HepG2 (cell line): ENCODE data around the gene CUL7. TPM values are rescaled to one million over a fixed set of nuclear protein-coding genes. Genes with fewer than 3 reads are reported as not detected.

Experiments
- ARID5B ChIP-seq: IDR thresholded peaks from 2 replicates; pipeline ENCODE4 v1.4.0; 2020; ENCODE audit warnings: mild to moderate bottlenecking, missing genetic modification reagents
- KAT8 ChIP-seq: IDR thresholded peaks from 2 replicates; pipeline ENCODE4 v1.6.1; 2016; ENCODE audit warnings: missing genetic modification reagents, missing compliant biosample characterization
- MAZ ChIP-seq, 2 experiments: sonication (generic) in 1 of 2; formaldehyde crosslinking in 1 of 2; IDR thresholded peaks; 2 replicates each; pipeline versions ENCODE4 v1.5.0 to v1.6.1; 2012 to 2020; ENCODE audit warnings: low read depth in 2 of 2, mild to moderate bottlenecking in 2 of 2, borderline replicate concordance in 1 of 2, improper control_type of control experiment in 1 of 2, low read length in 1 of 2, missing genetic modification reagents in 1 of 2, moderate library complexity in 1 of 2
- MXD3 ChIP-seq: IDR thresholded peaks from 2 replicates; pipeline ENCODE4 v1.6.1; 2016; ENCODE audit warnings: mild to moderate bottlenecking, missing biosample characterization, missing genetic modification reagents
- ONECUT2 ChIP-seq: sonication (generic); formaldehyde crosslinking; IDR thresholded peaks from 2 replicates; pipeline ENCODE4 v1.4.0; 2020; ENCODE audit warnings: missing genetic modification reagents
- PHF20 ChIP-seq: sonication (generic); formaldehyde crosslinking; IDR thresholded peaks from 2 replicates; pipeline ENCODE4 v1.5.0; 2020; ENCODE audit warnings: mild to moderate bottlenecking, missing genetic modification reagents
- POLR2AphosphoS2 ChIP-seq: IDR thresholded peaks from 2 replicates; pipeline ENCODE4 v1.6.1; 2011; ENCODE audit warnings: low read depth, low read length, improper control_type of control experiment
- PPARG ChIP-seq: conservative IDR thresholded peaks from 2 replicates; pipeline ENCODE4 v1.6.1; 2016; ENCODE audit warnings: missing biosample characterization, missing genetic modification reagents
- REL ChIP-seq: sonication (generic); formaldehyde crosslinking; conservative IDR thresholded peaks from 2 replicates; pipeline ENCODE4 v1.8.0; 2022; ENCODE audit warnings: mild to moderate bottlenecking, missing genetic modification reagents, moderate library complexity
- RFX1 ChIP-seq: fragments of 450-650 bp; IDR thresholded peaks from 2 replicates; pipeline ENCODE4 v1.6.1; 2017
- SALL1 ChIP-seq: sonication (generic); formaldehyde crosslinking; IDR thresholded peaks from 2 replicates; pipeline ENCODE4 v1.8.0; 2022; ENCODE audit warnings: mild to moderate bottlenecking, missing genetic modification reagents
- SP4 ChIP-seq: sonication (generic); formaldehyde crosslinking; IDR thresholded peaks from 2 replicates; pipeline ENCODE4 v1.8.1; 2023; ENCODE audit warnings: mild to moderate bottlenecking, missing genetic modification reagents
- TFDP2 ChIP-seq: sonication (generic); formaldehyde crosslinking; IDR thresholded peaks from 2 replicates; pipeline ENCODE4 v1.4.0; 2020; ENCODE audit warnings: missing genetic modification reagents
- ZBTB38 ChIP-seq: sonication (generic); formaldehyde crosslinking; IDR thresholded peaks from 2 replicates; pipeline ENCODE4 v1.5.1; 2020; ENCODE audit warnings: mild to moderate bottlenecking, missing genetic modification reagents
- ZFP90 ChIP-seq: sonication (generic); formaldehyde crosslinking; IDR thresholded peaks from 2 replicates; pipeline ENCODE4 v1.8.0; 2022; ENCODE audit warnings: missing genetic modification reagents, mild to moderate bottlenecking, inconsistent platforms, borderline replicate concordance
- ZMAT5 ChIP-seq: sonication (generic); formaldehyde crosslinking; IDR thresholded peaks from 2 replicates; pipeline ENCODE4 v1.5.0; 2020; ENCODE audit warnings: mild to moderate bottlenecking, low read depth, missing genetic modification reagents, borderline replicate concordance
- ZMYM2 ChIP-seq: sonication (generic); formaldehyde crosslinking; IDR thresholded peaks from 2 replicates; pipeline ENCODE4 v1.8.0; 2022; ENCODE audit warnings: mild to moderate bottlenecking, missing genetic modification reagents
- ZNF136 ChIP-seq: sonication (generic); formaldehyde crosslinking; IDR thresholded peaks from 2 replicates; pipeline ENCODE4 v1.8.1; 2022; ENCODE audit warnings: low read depth, mild to moderate bottlenecking, moderate library complexity, missing genetic modification reagents
- ZNF253 ChIP-seq: sonication (generic); formaldehyde crosslinking; IDR thresholded peaks from 2 replicates; pipeline ENCODE4 v1.8.0; 2022; ENCODE audit warnings: mild to moderate bottlenecking, missing genetic modification reagents, borderline replicate concordance
- ZNF329 ChIP-seq: sonication (generic); formaldehyde crosslinking; IDR thresholded peaks from 2 replicates; pipeline ENCODE4 v1.9.0; 2021; ENCODE audit warnings: low read depth, mild to moderate bottlenecking, missing genetic modification reagents
- ZNF556 ChIP-seq: sonication (generic); formaldehyde crosslinking; IDR thresholded peaks from 2 replicates; pipeline ENCODE4 v1.4.0; 2020; ENCODE audit warnings: mild to moderate bottlenecking, missing genetic modification reagents, borderline replicate concordance
- ZNF589 ChIP-seq: sonication (generic); formaldehyde crosslinking; conservative IDR thresholded peaks from 2 replicates; pipeline ENCODE4 v1.8.0; 2022; ENCODE audit warnings: mild to moderate bottlenecking, moderate library complexity, missing genetic modification reagents
- polyA plus RNA-seq, 8 experiments: library from polyadenylated mRNA; depleted of rRNA in 3 of 8; stranded (reverse) in 7 of 8; unstranded in 1 of 8; fragments of >200 nt; fragmentation: Illumina TruSeq in 4 of 8; extraction: Trizol in 4 of 8; gene quantifications; 2 replicates each; pipeline versions ENCODE4 v1.2.1 to v1.2.3, GENCODE V29; 2011 to 2016; ENCODE audit warnings: low read depth in 4 of 8, missing spikeins in 1 of 8, mixed read lengths in 1 of 8; ENCODE audit not compliant: insufficient read depth in 1 of 8
- total RNA-seq, 5 experiments: library from RNA; depleted of rRNA; stranded (reverse); fragments of >200 nt; fragmentation: Illumina TruSeq; extraction: Trizol; gene quantifications; 2 replicates each; pipeline ENCODE4 v1.2.3, GENCODE V29; 2016; ENCODE audit warnings: low read depth in 1 of 5

The CUL7 gene
- total and polyA plus RNA-seq, 2 of the 13 experiments (the other 11 are each of a cell fraction or from before 2014, with no cell fraction given): 32.0 to 60.7 TPM

- TF ChIP-seq ARID5B (CRISPR knock-in tag): no peak
- peak; percentile 89 for TF ChIP-seq ZBTB38 (CRISPR knock-in tag)
- TF ChIP-seq MAZ (IDR thresholded peaks at IDR 0.05; ENCODE audit: borderline replicate concordance, low read depth, low read length): no peak
- 0 out of 2 replicates have a peak, but pooled peaks have one; percentile 3 for TF ChIP-seq MAZ (CRISPR knock-in tag; IDR thresholded peaks at IDR 0.05; ENCODE audit: low read depth)
- 0 out of 2 replicates have a peak, but pooled peaks have one; percentile 24 for TF ChIP-seq MXD3
- TF ChIP-seq ZMYM2: no peak
- TF ChIP-seq PHF20 (CRISPR knock-in tag): no peak
- TF ChIP-seq POLR2AphosphoS2: no peak
- TF ChIP-seq TFDP2 (CRISPR knock-in tag): no peak
- no peak for TF ChIP-seq ZNF589 (CRISPR knock-in tag)
- TF ChIP-seq ZNF556: no peak
- no peak for TF ChIP-seq RFX1
- TF ChIP-seq SP4 (CRISPR knock-in tag): no peak
- TF ChIP-seq REL: no peak
- no peak for TF ChIP-seq KAT8 (CRISPR knock-in tag)
- 0 out of 2 replicates have a peak, but pooled peaks have one; percentile 24 for TF ChIP-seq ZNF329 (CRISPR knock-in tag)
- TF ChIP-seq SALL1 (CRISPR knock-in tag): 0 out of 2 replicates have a peak, but pooled peaks have one; percentile 8
- no peak for TF ChIP-seq ZMAT5
- TF ChIP-seq ZFP90 (CRISPR knock-in tag): no peak
- TF ChIP-seq ZNF253 (CRISPR knock-in tag): no peak
- no peak for TF ChIP-seq ZNF136 (CRISPR knock-in tag)
- no peak for TF ChIP-seq ONECUT2 (CRISPR knock-in tag)
- TF ChIP-seq PPARG: 0 out of 2 replicates have a peak, but pooled peaks have one; percentile 1
Observed at GRCh38 chr6:43060755-43061633, 7.3 kb upstream of the CUL7 start (continued).
